NCI-H2107 treated with DMSO at 0.1 percent for 48 hours (cell line): ENCODE data around the gene SMAGP.
"Not testable (repeated sequence)": the region's sequence is repeated elsewhere in the genome, so short reads cannot be mapped to it uniquely, and the experiment has no call there.

Source experiments
- DNase-seq: peaks from one replicate; lab custom pipeline; 2025; ENCODE audit not compliant: unreplicated experiment; lab: John Stamatoyannopoulos, UW

Gene SMAGP

GRCh38 chr12:51227112-51227511, 43.1 kb downstream of the SMAGP start:
- DNase-seq = not testable (repeated sequence)

GRCh38 chr12:51225771-51226170, 44.4 kb downstream of the SMAGP start:
- no peak for DNase-seq

- no peak for DNase-seq
Measured at GRCh38 chr12:51225234-51225633, 45.0 kb downstream of the SMAGP start.

GRCh38 chr12:51224625-51225024, 45.6 kb downstream of the SMAGP start:
- DNase-seq = no peak

GRCh38 chr12:51222461-51222860, 47.8 kb downstream of the SMAGP start:
- no peak for DNase-seq

- DNase-seq = not testable (repeated sequence)
Measured at GRCh38 chr12:51219857-51220256, 50.4 kb downstream of the SMAGP start.

GRCh38 chr12:51219322-51219721, 50.9 kb downstream of the SMAGP start:
- no peak for DNase-seq

- DNase-seq = peak; percentile 8
Measured at GRCh38 chr12:51218607-51219161, 51.5 kb downstream of the SMAGP start.

GRCh38 chr12:51217968-51218606, 52.1 kb downstream of the SMAGP start, which contains the start of gene POU6F1:
POU6F1 (minus strand) TSS chr12:51218062; CDS start chr12:51206836, 11,226 bp downstream.
- DNase-seq = peak; percentile 45

GRCh38 chr12:51217133-51217967, 52.9 kb downstream of the SMAGP start:
- DNase-seq = peak; percentile 39

GRCh38 chr12:51216642-51217041, 53.6 kb downstream of the SMAGP start:
- no peak for DNase-seq

- DNase-seq = no peak
Measured at GRCh38 chr12:51214895-51215294, 55.3 kb downstream of the SMAGP start.

- DNase-seq = no peak
Measured at GRCh38 chr12:51210690-51211395, 59.4 kb downstream of the SMAGP start.

- no peak for DNase-seq
Measured at GRCh38 chr12:51209259-51209658, 61.0 kb downstream of the SMAGP start.

- DNase-seq = no peak
Measured at GRCh38 chr12:51208016-51208660, 62.1 kb downstream of the SMAGP start.

- DNase-seq = no peak
Measured at GRCh38 chr12:51205350-51205749, 64.9 kb downstream of the SMAGP start.

- DNase-seq = no peak
Measured at GRCh38 chr12:51202718-51203117, 67.5 kb downstream of the SMAGP start.

- no peak for DNase-seq
Measured at GRCh38 chr12:51200806-51201205, 69.4 kb downstream of the SMAGP start.

- DNase-seq = no peak
Measured at GRCh38 chr12:51200156-51200555, 70.1 kb downstream of the SMAGP start.

GRCh38 chr12:51199366-51199945, 70.8 kb downstream of the SMAGP start:
- DNase-seq = no peak
